Activated T-cell treated with anti-CD3 and anti-CD28 coated beads for 48 hours (primary cell): ENCODE measurements around the gene PPP3CA.
"Not testable (repeated sequence)": the region's sequence is repeated elsewhere in the genome, so short reads cannot be mapped to it uniquely, and the experiment has no call there.

Source experiments
- DNase-seq: peaks from one replicate; pipeline ENCODE4 v3.0.0-alpha.2; 2020; ENCODE audit warnings: low read depth

PPP3CA gene

DNA sequence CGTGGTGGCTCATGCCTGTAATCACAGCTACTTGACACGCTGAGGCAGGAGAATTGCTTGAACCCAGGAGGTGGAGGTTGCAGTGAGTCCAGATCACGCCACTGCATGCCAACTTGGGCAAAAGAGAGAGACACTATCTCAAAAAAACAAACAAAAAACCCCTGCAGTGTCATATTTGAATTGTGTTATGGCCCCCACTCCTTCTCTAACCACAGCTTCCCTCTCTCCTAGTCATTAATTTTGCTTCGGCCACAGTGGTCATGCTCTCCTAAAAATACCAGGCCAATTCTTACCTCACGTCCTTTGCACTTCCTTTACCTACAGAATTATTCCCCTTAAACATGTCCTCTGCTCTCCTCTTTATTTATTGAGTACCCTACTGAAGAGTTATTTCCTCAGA lies 206.1 kb downstream of the PPP3CA start:
- DNase-seq, result no peak

DNA sequence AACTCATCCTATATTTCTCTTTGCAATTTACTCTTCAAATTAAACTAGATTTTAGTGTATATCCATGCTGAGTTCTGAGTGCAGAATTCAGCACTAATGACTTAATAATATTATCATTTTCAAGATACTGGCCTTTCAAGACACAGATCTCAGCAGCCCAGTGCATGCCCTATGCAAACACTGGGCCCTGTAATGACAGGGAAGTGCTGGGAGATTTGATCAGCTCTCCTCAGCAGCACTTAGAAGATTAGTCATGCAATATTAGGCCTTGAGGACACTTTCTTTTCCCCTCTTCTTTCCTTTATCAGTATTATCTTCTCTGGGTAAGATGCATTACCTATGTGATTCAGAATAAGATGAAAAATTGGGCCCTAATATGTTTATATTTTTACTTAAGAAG lies 207.1 kb downstream of the PPP3CA start:
- no peak for DNase-seq

DNA sequence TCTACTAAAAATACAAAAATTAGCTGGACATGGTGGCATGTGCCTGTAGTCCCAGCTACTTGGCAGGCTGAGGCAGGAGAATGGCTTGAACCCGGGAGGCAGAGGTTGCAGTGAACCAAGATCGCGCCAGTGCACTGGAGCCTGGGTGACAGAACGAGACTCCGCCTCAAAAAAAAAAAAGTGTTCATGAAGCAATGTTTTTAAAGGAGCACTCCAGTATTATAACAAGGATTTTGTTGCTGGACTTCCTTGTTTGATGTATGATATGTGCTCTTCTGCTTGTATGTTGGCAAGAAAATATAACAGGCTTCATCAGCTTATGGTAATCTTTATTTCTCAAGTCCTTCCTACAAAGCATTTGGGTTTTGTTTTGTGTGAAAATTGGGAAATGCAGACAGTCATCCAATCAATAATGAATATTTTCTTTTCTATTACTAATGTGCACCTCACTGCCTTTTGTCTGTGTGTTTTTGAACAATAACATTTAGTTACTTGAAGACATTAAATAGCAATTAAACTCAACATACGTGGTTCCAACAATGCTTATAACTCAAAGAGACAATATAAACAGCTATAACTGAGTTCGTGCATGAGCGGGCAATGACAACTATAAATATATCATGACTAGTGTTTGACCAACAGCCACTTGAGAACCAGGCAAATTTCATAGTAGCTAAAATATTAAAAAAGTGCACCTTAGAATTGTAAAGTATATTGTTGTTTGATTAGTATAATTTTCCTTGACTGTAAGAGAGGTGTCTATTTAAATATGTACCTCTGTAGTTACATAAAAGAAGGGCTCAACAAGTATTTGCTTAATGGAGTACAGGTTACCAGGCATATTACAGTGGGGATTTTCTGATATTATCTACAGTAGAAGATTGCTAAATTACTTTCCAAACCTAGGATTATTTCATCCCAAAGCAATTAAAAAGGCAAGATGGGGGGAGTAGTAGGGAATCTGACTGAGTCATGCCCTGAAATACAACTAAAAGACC lies 210.7 kb downstream of the PPP3CA start:
- no peak for DNase-seq

DNA sequence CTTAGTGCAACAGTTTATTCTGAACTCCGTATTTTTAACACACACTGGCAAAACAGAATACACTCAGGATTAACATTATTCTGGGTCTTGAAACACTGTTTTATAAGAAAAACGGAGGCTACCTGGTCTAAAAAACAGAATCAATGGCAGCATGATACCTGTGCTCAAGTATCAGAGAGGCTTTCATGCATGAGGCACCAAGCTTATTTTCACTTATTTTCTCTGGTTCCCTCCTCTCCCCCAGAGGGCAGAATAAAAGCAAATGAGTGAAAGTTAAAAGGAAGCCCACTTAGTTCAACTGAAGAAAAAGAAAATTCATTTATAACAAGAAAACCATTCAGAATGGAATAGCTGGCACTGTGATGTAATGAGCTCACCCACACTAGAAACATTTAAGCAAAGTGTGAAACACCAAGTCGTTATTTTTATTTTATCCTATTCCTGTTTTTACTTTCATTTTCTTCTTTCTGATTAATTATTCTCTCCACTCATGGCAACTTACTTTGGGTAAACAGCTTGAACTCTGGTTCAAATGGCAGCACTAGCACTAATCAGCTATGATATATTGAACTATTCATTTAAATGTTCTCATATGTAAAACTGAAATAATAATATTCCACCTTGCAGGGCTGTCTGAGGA lies 211.8 kb downstream of the PPP3CA start:
- no peak for DNase-seq

DNA sequence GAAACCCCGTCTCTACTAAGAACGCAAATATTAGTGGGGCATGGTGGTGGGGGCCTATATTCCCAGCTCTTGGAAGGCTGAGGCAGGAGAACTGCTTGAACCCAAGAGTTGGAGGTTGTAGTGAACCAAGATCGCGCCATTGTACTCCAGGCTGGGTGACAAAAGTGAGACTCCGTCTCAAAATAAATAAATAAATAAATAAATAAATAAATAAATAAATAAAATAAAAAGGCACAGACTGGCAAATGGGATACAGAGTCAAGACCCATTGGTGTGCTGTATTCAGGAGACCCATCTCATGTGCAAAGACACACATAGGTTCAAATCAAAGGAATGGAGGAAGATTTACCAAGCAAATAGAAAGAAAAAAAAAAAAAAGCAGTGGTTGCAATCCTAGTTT lies 216.3 kb downstream of the PPP3CA start:
- not testable (repeated sequence) for DNase-seq

DNA sequence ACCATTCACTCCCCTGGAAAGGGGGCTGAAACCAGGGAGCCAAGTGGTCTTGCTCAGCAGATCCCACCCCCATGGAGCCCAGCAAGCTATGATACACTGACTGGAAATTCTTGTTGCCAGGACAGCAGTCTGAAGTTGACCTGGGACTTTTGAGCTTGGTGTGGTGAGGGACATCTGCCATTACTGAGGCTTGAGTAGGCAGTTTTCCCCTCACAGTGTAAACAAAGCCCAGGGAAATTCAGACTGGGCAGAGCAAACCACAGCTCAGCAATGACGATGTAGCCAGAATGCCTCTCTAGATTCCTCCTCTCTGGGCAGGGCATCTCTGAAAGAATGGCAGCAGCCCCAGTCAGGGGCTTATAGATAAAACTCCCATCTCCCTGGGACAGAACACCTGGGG lies 218.4 kb downstream of the PPP3CA start:
- not testable (repeated sequence) for DNase-seq

DNA sequence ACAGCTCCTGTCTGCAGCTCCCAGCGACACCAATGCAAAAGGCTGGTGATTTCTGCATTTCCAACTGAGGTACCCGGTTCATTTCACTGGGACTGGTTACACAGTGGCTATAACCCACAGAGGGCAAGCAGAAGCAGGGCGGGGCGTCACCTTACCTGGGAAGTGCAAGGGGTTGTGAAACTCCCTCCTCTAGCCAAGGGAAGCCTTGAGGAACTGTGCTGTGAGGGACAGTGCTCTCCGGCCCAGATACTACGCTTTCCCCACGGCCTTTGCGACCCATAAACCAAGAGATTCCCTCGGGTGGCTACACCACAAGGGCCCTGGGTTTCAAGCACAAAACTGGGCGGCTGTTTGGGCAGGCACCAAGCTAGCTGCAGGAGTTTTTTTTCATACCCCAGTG lies 218.9 kb downstream of the PPP3CA start:
- DNase-seq, result no peak

DNA sequence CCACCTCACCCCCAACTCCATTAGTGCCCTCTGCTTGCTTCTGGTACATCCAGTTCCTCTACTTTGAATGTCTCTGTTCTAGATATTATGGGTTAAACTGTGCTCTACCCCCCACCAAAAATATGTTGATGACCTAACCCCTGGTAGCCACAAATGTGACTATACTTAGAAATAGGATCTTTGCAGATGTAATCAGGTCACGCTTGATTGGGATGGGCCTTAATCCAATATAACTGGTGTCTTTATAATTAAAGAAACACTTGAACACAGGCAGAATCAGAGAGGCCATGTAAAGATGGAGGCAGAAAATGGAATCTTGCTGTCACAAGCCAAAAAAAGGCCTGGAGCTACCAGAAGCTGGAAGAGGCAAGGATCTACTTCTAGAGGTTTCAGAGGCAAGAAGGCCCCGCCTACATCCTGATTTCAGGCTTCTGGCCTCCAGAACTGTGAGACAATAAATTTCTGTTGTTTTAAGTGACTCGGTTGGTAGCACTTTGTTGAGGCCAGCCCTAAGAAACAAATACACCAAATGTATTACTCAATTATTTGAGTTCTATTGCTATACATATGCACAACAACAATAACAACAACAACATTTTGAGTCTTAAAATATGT lies 220.0 kb downstream of the PPP3CA start:
- no peak for DNase-seq

DNA sequence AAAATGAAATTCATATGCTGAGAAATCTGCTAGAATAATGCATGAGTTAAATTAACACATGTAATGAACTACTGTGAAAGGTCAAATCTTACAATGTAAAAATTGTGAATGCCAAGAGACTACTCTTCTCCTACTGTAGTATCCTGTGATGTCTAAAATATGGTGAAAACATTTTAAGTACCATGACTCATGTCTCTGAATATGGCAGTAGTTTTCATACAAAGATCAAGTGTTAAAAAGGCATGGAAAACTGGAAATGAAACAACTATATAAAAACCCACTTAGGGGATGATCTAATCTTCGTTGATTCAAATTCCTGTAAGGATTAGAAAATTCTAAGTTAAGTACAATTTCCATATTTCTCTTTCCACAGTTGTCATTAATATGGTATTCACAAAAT lies 221.3 kb downstream of the PPP3CA start:
- DNase-seq, result no peak

DNA sequence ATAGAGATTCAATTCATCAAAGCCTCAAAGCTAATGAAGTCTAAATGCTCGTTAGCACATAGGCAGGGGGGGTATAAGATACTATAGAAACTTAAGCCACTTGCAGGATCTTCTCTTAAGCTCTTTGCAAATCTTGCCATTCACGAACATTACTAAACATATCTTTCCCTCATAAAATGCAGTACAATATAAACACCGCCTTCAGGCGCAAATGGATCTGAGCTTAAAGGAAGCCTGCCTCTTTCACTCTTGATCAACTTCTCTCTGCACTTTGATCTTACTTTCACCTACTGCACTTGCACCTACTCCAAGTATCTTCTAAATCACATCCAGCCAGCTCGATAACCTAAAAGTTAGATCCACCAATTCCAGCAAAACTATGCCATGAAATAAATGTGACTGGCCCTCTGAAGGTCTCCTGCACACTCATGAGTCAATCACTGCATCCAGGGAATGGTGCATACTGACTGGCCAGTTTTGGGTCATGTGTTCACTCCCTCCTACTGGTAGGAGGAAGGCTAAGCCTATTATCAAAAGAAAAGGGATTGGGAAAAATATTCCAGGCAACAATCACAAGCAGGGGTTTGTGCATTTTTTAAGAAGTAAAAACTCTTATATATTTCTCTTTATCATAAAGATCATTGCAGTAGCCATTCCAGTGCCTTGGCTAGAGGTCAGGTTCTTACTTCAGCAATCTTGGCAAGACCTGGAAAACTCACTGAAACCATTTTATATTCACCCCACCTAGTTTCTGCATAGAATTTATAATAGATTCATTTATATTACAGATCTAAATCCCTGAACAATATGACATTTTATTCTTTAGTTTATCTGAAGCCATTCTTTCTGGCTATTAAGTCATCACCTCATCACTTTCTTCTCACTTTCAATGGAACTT lies 222.0 kb downstream of the PPP3CA start:
- no peak for DNase-seq

DNA sequence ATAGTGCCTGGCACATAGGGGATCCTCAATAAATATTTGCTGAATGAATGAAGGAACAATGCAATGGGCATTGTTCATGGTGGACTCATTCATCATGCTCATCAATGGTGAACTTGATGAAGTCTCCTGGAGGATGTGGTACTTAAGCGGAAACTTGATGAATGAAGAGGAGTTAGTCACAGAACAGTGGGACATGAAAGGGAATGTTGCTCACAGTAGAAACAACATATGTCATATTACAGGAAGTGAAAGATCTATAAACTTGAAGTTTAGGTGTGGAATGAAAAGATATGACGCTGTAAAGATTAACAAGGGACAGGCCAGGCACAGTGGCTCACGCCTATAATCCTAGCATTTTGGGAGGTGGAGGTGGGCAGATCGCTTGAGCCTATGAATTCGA lies 224.1 kb downstream of the PPP3CA start:
- DNase-seq, result no peak

DNA sequence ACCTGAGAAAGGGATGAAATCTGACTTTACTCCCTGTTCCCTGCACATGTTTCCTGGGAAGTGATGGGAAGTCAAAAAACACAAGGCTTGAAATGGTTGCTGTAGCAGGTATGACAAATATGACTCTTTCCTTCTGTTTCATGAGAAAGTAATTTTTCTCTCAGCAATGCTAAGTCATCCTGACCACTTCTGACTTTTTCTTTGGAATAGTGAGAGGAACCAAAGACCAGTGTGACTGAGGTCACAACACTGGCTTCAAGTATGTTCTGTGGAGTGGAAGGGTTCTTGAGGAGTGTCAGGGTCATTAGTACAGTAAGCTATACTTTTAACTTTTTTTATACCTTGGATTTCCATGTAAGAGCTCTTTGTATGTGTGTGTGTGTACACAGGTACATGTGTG lies 225.3 kb downstream of the PPP3CA start:
- no peak for DNase-seq

DNA sequence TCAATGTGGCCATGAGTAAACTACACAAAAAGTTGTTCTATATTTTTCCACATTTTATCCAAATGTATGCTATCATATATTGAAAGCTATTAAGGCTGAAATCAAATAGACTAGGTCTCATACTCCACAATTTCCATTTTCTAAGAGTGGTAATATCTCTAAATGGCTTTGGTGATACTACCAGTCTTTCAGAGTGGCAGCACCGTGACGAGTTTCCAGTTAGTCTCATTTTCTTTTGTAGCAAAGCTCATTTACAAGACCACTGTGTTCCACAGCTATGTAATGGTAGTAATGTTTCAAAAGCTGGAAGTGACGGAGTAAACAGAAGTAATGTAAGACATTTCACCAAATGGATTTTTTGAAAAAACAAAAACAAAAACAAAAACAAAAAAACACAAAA lies 228.2 kb downstream of the PPP3CA start:
- no peak for DNase-seq

DNA sequence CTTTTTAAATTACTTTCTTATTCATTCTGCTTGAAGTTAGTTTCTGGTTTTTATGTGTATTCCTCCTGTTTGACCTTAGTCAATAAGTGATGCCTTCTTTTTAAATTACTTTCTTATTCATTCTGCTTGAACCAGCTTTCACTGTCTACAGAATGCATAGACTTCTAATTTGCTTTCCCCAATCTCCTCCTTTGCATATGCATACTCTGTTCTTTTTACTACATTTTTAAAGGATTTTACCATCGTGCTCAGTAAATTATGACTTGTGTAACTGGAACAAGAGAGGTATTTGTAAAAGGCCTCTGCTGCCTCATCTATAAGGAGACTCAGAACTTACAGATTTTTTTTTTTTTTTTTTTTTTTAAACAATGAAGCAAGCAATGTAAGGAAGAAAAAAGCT lies 228.7 kb downstream of the PPP3CA start:
- DNase-seq, result no peak

DNA sequence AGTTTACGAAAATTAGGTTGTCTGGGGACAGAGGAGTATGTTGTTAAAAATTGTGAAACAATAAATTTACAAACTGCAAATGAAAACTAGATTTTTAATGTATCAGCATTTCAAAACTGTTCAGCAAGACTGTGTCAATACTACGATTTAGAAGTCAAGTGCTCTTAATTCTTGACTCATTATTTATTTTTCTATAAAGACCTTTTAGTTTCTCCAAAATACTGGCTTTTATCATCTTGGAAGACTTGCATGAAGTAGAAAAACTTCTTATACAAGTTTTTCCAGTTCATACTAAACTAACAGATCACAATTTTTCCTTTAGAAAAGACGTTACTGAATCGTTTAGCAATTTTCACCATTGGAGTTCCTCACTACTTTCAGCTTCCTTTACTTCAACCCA lies 231.4 kb downstream of the PPP3CA start:
- DNase-seq, result no peak

DNA sequence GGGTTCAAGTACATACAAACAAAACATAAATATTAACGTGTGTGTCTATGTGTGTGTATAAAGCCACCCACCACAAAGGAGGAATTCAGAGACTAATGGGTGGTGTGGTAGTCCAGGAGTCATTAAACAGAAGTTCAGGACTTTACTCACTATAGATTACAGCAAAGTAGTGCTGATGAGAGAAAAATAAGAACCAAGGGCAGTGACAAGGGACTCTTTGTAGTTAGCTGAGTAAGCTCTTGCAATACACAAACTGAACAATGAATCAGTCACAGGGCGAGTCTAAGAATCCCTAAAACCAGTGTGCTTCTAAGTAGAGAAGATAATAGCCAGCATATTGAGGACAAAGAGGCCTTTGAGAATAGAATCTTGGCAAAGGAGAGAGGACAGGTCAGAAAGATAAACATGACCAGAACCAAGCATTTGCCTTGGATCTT lies 232.4 kb downstream of the PPP3CA start:
- no peak for DNase-seq

DNA sequence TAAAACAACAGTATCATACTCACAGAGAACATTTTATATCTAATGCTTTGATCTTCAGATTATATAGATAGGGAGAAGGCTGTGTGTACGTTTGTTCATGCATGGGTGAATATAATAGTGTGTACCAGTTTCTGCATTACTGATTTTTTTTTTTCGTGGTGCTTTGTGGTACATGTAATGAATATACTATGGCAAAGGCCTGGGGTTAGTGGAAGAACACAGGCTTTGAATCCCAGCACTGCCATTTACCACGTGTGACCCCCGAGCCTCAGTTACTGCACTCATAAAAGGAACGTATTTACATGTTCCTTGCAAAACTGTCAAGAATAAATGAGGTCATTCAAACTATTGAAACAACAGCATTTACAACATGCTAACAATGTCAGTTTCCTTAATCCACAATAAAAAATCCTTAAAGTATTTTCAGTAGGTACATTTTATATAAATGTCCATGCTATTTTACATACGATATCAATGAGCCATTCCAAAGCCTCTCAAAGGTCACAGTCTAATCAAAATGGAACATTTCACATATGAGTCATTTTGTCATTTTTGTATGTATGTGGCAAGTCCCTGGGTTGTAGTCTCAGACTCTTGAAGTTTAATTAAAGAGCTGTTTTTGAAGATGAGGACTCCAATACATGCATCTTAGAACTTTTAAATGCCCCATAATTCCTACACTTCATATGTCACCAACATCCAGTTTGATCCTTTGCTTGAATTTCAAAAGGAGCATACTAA lies 242.8 kb downstream of the PPP3CA start:
- DNase-seq, result no peak

DNA sequence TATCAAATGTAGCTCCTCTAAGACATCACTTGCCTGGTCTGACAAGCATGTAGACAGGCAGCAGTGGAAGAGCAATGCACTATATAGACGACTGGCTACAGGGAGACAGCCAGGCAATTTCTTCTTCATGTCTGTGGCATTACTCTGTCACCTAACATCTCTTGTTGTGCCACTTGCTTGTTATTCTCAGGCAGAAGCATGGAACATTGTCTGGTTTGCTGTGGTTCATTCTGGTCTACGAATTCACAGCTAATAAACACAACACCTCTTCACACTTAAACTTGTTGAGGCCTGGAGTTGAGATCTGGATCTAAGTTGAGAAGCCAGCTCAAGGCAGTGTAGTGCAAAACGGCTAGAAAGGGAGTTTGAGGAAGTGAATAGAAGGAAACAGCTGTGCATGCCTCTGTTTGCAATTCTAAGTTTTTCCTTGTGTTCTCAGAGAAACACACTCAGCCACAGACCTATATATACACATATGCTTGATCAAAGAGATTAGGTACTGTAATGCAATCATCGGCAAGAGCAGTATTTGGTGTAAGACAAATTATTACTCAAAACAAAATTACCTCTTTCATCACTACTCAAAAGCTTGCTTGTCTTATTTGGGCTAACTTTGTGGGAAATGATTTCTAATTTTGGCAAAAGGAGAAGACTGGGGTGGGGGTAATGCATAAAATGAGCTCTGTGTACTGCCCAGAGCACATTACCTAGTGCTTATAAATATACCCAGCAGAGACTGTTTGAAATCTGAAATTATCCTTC lies 243.8 kb downstream of the PPP3CA start:
- DNase-seq, result no peak

DNA sequence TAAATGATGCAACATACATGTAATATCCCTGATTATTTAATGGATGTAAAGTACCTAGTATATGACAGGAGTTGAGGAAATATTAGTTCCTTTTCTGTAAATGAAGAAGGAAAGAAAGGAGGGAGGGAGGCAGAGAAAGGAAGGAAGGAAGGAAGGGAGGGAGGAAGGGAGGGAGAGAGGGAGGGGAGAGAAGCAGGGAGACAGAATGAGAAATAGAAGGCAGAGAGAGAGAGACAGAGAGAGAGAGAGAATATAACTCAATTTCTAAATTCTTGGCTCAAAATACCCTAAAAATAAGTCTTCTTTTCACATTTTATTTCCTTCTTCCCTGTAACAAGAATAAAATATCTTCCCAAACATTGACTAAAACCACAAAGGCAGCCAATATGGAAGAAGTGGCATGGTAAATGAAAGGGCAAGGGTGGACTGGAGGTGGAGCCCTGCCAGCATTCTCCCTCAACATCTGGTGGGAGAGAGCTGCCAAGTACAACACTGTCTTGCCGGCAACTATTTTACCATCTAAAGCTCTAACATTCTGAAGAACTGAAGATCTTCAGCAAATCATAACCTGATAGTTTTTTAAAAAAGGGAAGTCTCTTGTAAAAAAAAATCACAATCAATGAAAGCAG lies 245.1 kb downstream of the PPP3CA start:
- no peak for DNase-seq

DNA sequence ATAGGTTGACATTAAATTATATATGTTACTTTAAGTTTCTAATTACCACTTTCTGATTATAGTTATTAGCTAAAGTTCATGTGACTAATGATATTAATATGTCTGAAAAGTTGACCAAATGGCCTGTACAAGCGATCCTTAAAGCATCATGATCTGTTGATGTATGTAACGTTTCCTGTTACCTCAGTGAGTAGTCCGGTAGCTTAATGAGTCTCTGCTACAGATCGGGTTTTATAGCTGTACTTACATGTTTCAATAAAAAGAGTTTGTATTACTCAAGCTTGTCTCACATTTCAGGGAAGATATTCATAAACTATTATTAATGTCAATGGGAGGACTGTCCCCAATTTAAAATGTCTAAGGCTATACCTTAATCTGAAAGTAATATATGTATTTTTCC lies 246.3 kb downstream of the PPP3CA start:
- DNase-seq, result no peak
